Fibroblast of the aortic adventitia (primary cell): Measurements from ENCODE around the gene FAM131C. TPM values are rescaled to one million over a fixed set of nuclear protein-coding genes. Genes with fewer than 3 reads are reported as not detected.
"Not testable (repeated sequence)": the region's sequence is repeated elsewhere in the genome, so short reads cannot be mapped to it uniquely, and the experiment has no call there.

Source experiments
- DNase-seq: peaks from one replicate; pipeline ENCODE4 v3.0.0-alpha.2; 2010; ENCODE audit warnings: low read depth
- H3K4me3 ChIP-seq: 2 replicates; pipeline ENCODE4 v1.5.1; 2011; ENCODE audit warnings: low read depth, mild to moderate bottlenecking, control low read depth, low read length, moderate library complexity
- CTCF ChIP-seq: IDR thresholded peaks from 2 replicates; pipeline ENCODE4 v1.5.1; 2011; ENCODE audit warnings: mild to moderate bottlenecking, low read length, control low read depth, inconsistent platforms; ENCODE audit not compliant: insufficient read depth
- total RNA-seq: library from RNA; depleted of rRNA; stranded (reverse); fragments of >200 nt; gene quantifications from 2 replicates; pipeline ENCODE4 v1.2.3, GENCODE V29; 2012; ENCODE audit warnings: low replicate concordance

The FAM131C gene
- total RNA-seq, 1 donor = 0.63 TPM

- no peak overlapping the region for H3K4me3 ChIP-seq
- no peak for DNase-seq
- TF ChIP-seq CTCF = no peak
These were observed 12.2 kb downstream of the FAM131C start for GRCh38 chr1:16061266-16061665.

- DNase-seq, H3K4me3 ChIP-seq: not testable (repeated sequence)
These were observed 14.9 kb downstream of the FAM131C start for GRCh38 chr1:16058394-16059120.

GRCh38 chr1:16057314-16057915, 16.0 kb downstream of the FAM131C start:
- not testable (repeated sequence) for H3K4me3 ChIP-seq, DNase-seq

GRCh38 chr1:16056521-16056912, 16.9 kb downstream of the FAM131C start:
- not testable (repeated sequence) for H3K4me3 ChIP-seq, DNase-seq

GRCh38 chr1:16055613-16056520, 17.6 kb downstream of the FAM131C start:
- peak; percentile 99 for TF ChIP-seq CTCF
- no peak overlapping the region for H3K4me3 ChIP-seq
- peak; percentile 75 for DNase-seq

GRCh38 chr1:16054598-16055540, 18.6 kb downstream of the FAM131C start:
- TF ChIP-seq CTCF = no peak
- no peak overlapping the region for H3K4me3 ChIP-seq
- no peak for DNase-seq

GRCh38 chr1:16053781-16054502, 19.5 kb downstream of the FAM131C start:
- DNase-seq = no peak
- no peak for TF ChIP-seq CTCF

GRCh38 chr1:16051949-16052348, 21.5 kb downstream of the FAM131C start:
- H3K4me3 ChIP-seq, DNase-seq: not testable (repeated sequence)

More at GRCh38 chr1:16053781-16054502, 19.5 kb downstream of the FAM131C start:
- H3K4me3 ChIP-seq = no peak overlapping the region
